GM18867 (cell line): ENCODE measurements around the gene CXCL6.
A peak's percentile ranks its signal among the peaks of the same experiment; 100 is the strongest.

Source experiments
- ATAC-seq: cut with Tn5 transposase; IDR thresholded peaks from one replicate; pipeline ENCODE4 v1.9.1; 2021; ENCODE audit warnings: mild to moderate bottlenecking, moderate library complexity; ENCODE audit not compliant: unreplicated experiment

Gene CXCL6

GRCh38 chr4:73841243-73841925 is 4.9 kb downstream of the CXCL6 start:
- ATAC-seq, result no peak

- ATAC-seq, result no peak
These were observed 6.2 kb downstream of the CXCL6 start for GRCh38 chr4:73842696-73843095.

GRCh38 chr4:73843369-73843768 is 6.9 kb downstream of the CXCL6 start:
- ATAC-seq, result no peak

- no peak for ATAC-seq
These were observed 7.9 kb downstream of the CXCL6 start for GRCh38 chr4:73844345-73844744.

- ATAC-seq, result no peak
These were observed 8.3 kb downstream of the CXCL6 start for GRCh38 chr4:73844806-73845205.

GRCh38 chr4:73847526-73848182 is 11.2 kb downstream of the CXCL6 start:
- no peak for ATAC-seq

- no peak for ATAC-seq
These were observed 11.8 kb downstream of the CXCL6 start for GRCh38 chr4:73848183-73848777.

GRCh38 chr4:73850261-73850970 is 13.9 kb downstream of the CXCL6 start:
- no peak for ATAC-seq

- ATAC-seq, result no peak
These were observed 14.8 kb downstream of the CXCL6 start for GRCh38 chr4:73851293-73851692.

GRCh38 chr4:73852771-73853170 is 16.3 kb downstream of the CXCL6 start:
- no peak for ATAC-seq

GRCh38 chr4:73853246-73853704 is 16.8 kb downstream of the CXCL6 start, which contains the start of gene PF4V1:
Gene PF4V1 (plus strand): TSS chr4:73853296. CDS start chr4:73853363, 67 bp downstream.
- ATAC-seq, result no peak

- no peak for ATAC-seq
These were observed 17.4 kb downstream of the CXCL6 start for GRCh38 chr4:73853718-73854473.

- ATAC-seq, result no peak
These were observed 18.9 kb downstream of the CXCL6 start for GRCh38 chr4:73855406-73855805.

- ATAC-seq, result no peak
These were observed 20.0 kb downstream of the CXCL6 start for GRCh38 chr4:73856518-73856917.

GRCh38 chr4:73859614-73860088 is 23.2 kb downstream of the CXCL6 start:
- no peak for ATAC-seq

GRCh38 chr4:73860181-73860580 is 23.7 kb downstream of the CXCL6 start:
- no peak for ATAC-seq

GRCh38 chr4:73860917-73861316 is 24.4 kb downstream of the CXCL6 start:
- no peak for ATAC-seq

- no peak for ATAC-seq
These were observed 25.8 kb downstream of the CXCL6 start for GRCh38 chr4:73862322-73862721.

GRCh38 chr4:73864365-73864764 is 27.9 kb downstream of the CXCL6 start:
- peak; percentile 58 for ATAC-seq

GRCh38 chr4:73864961-73865360 is 28.5 kb downstream of the CXCL6 start:
- no peak for ATAC-seq
